Measurements from ENCODE around the gene ANKH.

ANKH gene

GRCh38 chr5:14678773-14679334 is 192.7 kb downstream of the ANKH start:
- no peak for DNase-seq

GRCh38 chr5:14676320-14676719 is 195.3 kb downstream of the ANKH start:
- DNase-seq = peak; percentile 42

GRCh38 chr5:14675865-14676300 is 195.7 kb downstream of the ANKH start:
- DNase-seq = no peak

- DNase-seq = no peak
Measured at GRCh38 chr5:14674983-14675854, 196.4 kb downstream of the ANKH start.

GRCh38 chr5:14673443-14673842 is 198.1 kb downstream of the ANKH start:
- DNase-seq = no peak

- no peak for DNase-seq
Measured at GRCh38 chr5:14672484-14673394, 198.8 kb downstream of the ANKH start.

GRCh38 chr5:14672082-14672481 is 199.5 kb downstream of the ANKH start:
- no peak for DNase-seq

GRCh38 chr5:14671414-14671813 is 200.2 kb downstream of the ANKH start:
- no peak for DNase-seq

GRCh38 chr5:14669975-14670374 is 201.6 kb downstream of the ANKH start:
- DNase-seq = no peak

GRCh38 chr5:14669415-14669814 is 202.2 kb downstream of the ANKH start:
- DNase-seq = no peak

GRCh38 chr5:14668181-14668591 is 203.4 kb downstream of the ANKH start:
- no peak for DNase-seq

- no peak for DNase-seq
Measured at GRCh38 chr5:14667770-14668169, 203.8 kb downstream of the ANKH start.

GRCh38 chr5:14667290-14667689 is 204.3 kb downstream of the ANKH start:
- DNase-seq = no peak

GRCh38 chr5:14666357-14666756 is 205.2 kb downstream of the ANKH start:
- no peak for DNase-seq

- peak; percentile 64 for DNase-seq
Measured at GRCh38 chr5:14665949-14666348, 205.6 kb downstream of the ANKH start.

- DNase-seq = peak; percentile 28
Measured at GRCh38 chr5:14665101-14665822, 206.3 kb downstream of the ANKH start.

GRCh38 chr5:14664270-14665100 is 207.1 kb downstream of the ANKH start, which contains the start of gene OTULIN:
TSS of gene OTULIN (plus strand) at chr5:14664718. CDS start at chr5:14664826, 108 bp downstream.
- peak; percentile 88 for DNase-seq

- no peak for DNase-seq
Measured at GRCh38 chr5:14663734-14664269, 207.8 kb downstream of the ANKH start.

GRCh38 chr5:14662721-14663260 is 208.8 kb downstream of the ANKH start:
- DNase-seq = no peak

GRCh38 chr5:14660833-14661232 is 210.7 kb downstream of the ANKH start:
- DNase-seq = no peak

All from CD4-positive, alpha-beta T cell treated with Interleukin-17A for 4 hours (primary cell).